IMR-90 (cell line): ENCODE data around the gene MYOM1. TPM values are rescaled to one million over a fixed set of nuclear protein-coding genes. Genes with fewer than 3 reads are reported as not detected.

Source experiments
- ATAC-seq: fragments of 200-7000 bp; cut with Tn5 transposase; 2 replicates; pipeline ENCODE4 v1.9.1; 2020; ENCODE audit warnings: low read depth, mild to moderate bottlenecking, moderate library complexity
- BruUV-seq: library from RNA; stranded (reverse); fragments of 400-500 nt; replicated peaks from 2 replicates; lab custom pipeline; 2021; lab: Mats Ljungman, UMichigan
- CTCF ChIA-PET: fragments of 300-600 bp; formaldehyde crosslinking; extraction: SDS; loops from one replicate; lab custom pipeline; 2021; ENCODE audit warnings: antibody characterized with exemption; lab: Yijun Ruan, JAX
- POLR2A ChIA-PET: fragments of 300-600 bp; sonication (Branson Sonifier 250); formaldehyde crosslinking; loops from one replicate; lab custom pipeline; 2022; ENCODE audit warnings: antibody characterized with exemption; ENCODE audit not compliant: unreplicated experiment; lab: Charles Lee
- DNase-seq: peaks from one replicate; pipeline ENCODE4 v3.0.0; 2013
- H2AFZ ChIP-seq: replicated peaks from 2 replicates; pipeline ENCODE3; 2013; ENCODE audit warnings: low read length, mild to moderate bottlenecking; ENCODE audit not compliant: poor library complexity
- H2AK5ac ChIP-seq: 2 replicates; pipeline ENCODE4 v1.6.1; 2013; ENCODE audit warnings: low read depth, low read length, inconsistent platforms
- H2AK9ac ChIP-seq: replicated peaks from 2 replicates; pipeline ENCODE3; 2013; ENCODE audit warnings: mild to moderate bottlenecking, low read depth, low read length, moderate library complexity; ENCODE audit not compliant: poor library complexity
- H2BK120ac ChIP-seq: 2 replicates; pipeline ENCODE4 v1.6.1; 2013; ENCODE audit warnings: low read depth, low read length, inconsistent platforms
- H2BK15ac ChIP-seq: 3 replicates; pipeline ENCODE4 v1.6.1; 2013; ENCODE audit warnings: low read depth, low read length, inconsistent platforms
- H2BK20ac ChIP-seq: 2 replicates; pipeline ENCODE4 v1.6.1; 2013; ENCODE audit warnings: low read depth, mild to moderate bottlenecking, inconsistent platforms, low read length, moderate library complexity
- H2BK5ac ChIP-seq: 2 replicates; pipeline ENCODE4 v1.6.1; 2013; ENCODE audit warnings: mild to moderate bottlenecking, low read depth, low read length, inconsistent platforms; ENCODE audit not compliant: poor library complexity, severe bottlenecking
- H3K14ac ChIP-seq: replicated peaks from 2 replicates; pipeline ENCODE4 v1.6.1; 2013; ENCODE audit warnings: low read depth, low read length, inconsistent platforms
- H3K18ac ChIP-seq: 2 replicates; pipeline ENCODE4 v1.6.1; 2013; ENCODE audit warnings: low read depth, low read length, control low read depth
- H3K23ac ChIP-seq: 2 replicates; pipeline ENCODE4 v1.6.1; 2013; ENCODE audit warnings: low read depth, low read length, inconsistent platforms
- H3K27ac ChIP-seq: 2 replicates; pipeline ENCODE4 v1.5.1; 2013; ENCODE audit warnings: mild to moderate bottlenecking, control low read depth, low read length; ENCODE audit not compliant: insufficient read depth
- H3K27me3 ChIP-seq: 2 replicates; pipeline ENCODE4 v1.6.1; 2013; ENCODE audit warnings: low read length; ENCODE audit not compliant: control insufficient read depth, insufficient read depth
- H3K36me3 ChIP-seq: 2 replicates; pipeline ENCODE4 v1.6.1; 2013; ENCODE audit warnings: low read length, mixed read lengths; ENCODE audit not compliant: control insufficient read depth, insufficient read depth
- H3K4ac ChIP-seq: 2 replicates; pipeline ENCODE4 v1.6.1; 2013; ENCODE audit warnings: low read depth, low read length, inconsistent platforms
- H3K4me1 ChIP-seq: 2 replicates; pipeline ENCODE4 v1.6.1; 2013; ENCODE audit warnings: low read length, mixed read lengths; ENCODE audit not compliant: control insufficient read depth, insufficient read depth
- H3K4me2 ChIP-seq: 2 replicates; pipeline ENCODE4 v1.6.1; 2013; ENCODE audit warnings: low read depth, mild to moderate bottlenecking, control low read depth, low read length, moderate library complexity
- H3K4me3 ChIP-seq: 2 replicates; pipeline ENCODE4 v1.5.1; 2013; ENCODE audit warnings: low read depth, mild to moderate bottlenecking, control low read depth, low read length, moderate library complexity; ENCODE audit not compliant: insufficient read depth
- H3K56ac ChIP-seq: 2 replicates; pipeline ENCODE4 v1.6.1; 2013; ENCODE audit warnings: low read length, inconsistent platforms; ENCODE audit not compliant: insufficient read depth; ENCODE audit errors: extremely low read depth
- H3K79me1 ChIP-seq, 2 experiments: 2 replicates each; pipeline ENCODE4 v1.6.1; 2013; ENCODE audit warnings: low read length in 2 of 2, inconsistent platforms in 1 of 2, low read depth in 1 of 2
- H3K9ac ChIP-seq: 2 replicates; pipeline ENCODE4 v1.6.1; 2013; ENCODE audit warnings: low read depth, low read length, control low read depth
- H3K9me1 ChIP-seq: 2 replicates; pipeline ENCODE4 v1.6.1; 2013; ENCODE audit warnings: low read length, inconsistent platforms; ENCODE audit not compliant: insufficient read depth
- H3K9me3 ChIP-seq: 2 replicates; pipeline ENCODE4 v1.6.1; 2013; ENCODE audit warnings: low read length; ENCODE audit not compliant: control insufficient read depth, insufficient read depth
- H4K20me1 ChIP-seq: 2 replicates; pipeline ENCODE4 v1.6.1; 2013; ENCODE audit warnings: low read length, inconsistent platforms; ENCODE audit not compliant: insufficient read depth
- H4K5ac ChIP-seq: 2 replicates; pipeline ENCODE4 v1.6.1; 2013; ENCODE audit warnings: mild to moderate bottlenecking, low read depth, low read length, control low read depth
- H4K8ac ChIP-seq, 2 experiments: 2 replicates each; pipeline ENCODE4 v1.6.1; 2013; ENCODE audit warnings: low read depth in 2 of 2, low read length in 2 of 2, control low read depth in 1 of 2, inconsistent platforms in 1 of 2
- H4K91ac ChIP-seq: 2 replicates; pipeline ENCODE4 v1.6.1; 2013; ENCODE audit warnings: low read depth, low read length, inconsistent platforms; ENCODE audit not compliant: insufficient read depth
- BHLHE40 ChIP-seq: fragments of 150-350 bp; IDR thresholded peaks from 2 replicates; pipeline ENCODE4 v1.6.1; 2016; ENCODE audit warnings: mild to moderate bottlenecking, low read depth, low read length
- CEBPB ChIP-seq: IDR thresholded peaks from 2 replicates; pipeline ENCODE4 v1.6.1; 2012; ENCODE audit warnings: low read depth, low read length, improper control_type of control experiment
- CTCF ChIP-seq: conservative IDR thresholded peaks from 2 replicates; pipeline ENCODE4 v1.5.1; 2012; ENCODE audit warnings: mild to moderate bottlenecking, low read depth, low read length, improper control_type of control experiment
- FOS ChIP-seq: fragments of 150-350 bp; IDR thresholded peaks from 2 replicates; pipeline ENCODE4 v1.6.1; 2016; ENCODE audit warnings: low read depth, low read length
- MAZ ChIP-seq: IDR thresholded peaks from 2 replicates; pipeline ENCODE4 v1.6.1; 2012; ENCODE audit warnings: low read depth, mild to moderate bottlenecking, low read length, improper control_type of control experiment, moderate library complexity, borderline replicate concordance
- POLR2A ChIP-seq: IDR thresholded peaks from 2 replicates; pipeline ENCODE4 v1.6.1; 2012; ENCODE audit warnings: mild to moderate bottlenecking, low read depth, low read length
- WGBS, 2 experiments: methylation state at CpG; one replicate each; pipeline versions ENCODE4 v1.1.5 to v1.1.7; 2013; ENCODE audit warnings: missing lambda C conversion rate in 2 of 2; ENCODE audit not compliant: insufficient read length in 1 of 2; ENCODE audit errors: extremely low coverage in 2 of 2; 5-methylcytosine and 5-hydroxymethylcytosine counted together
- dilution Hi-C: fragments of 300-500 bp; cut with HindIII; formaldehyde crosslinking; loops from one replicate; pipeline ENCODE4 v1.14.3; 2018; ENCODE audit warnings: low sequenced_read_pairs; ENCODE audit not compliant: unreplicated experiment
- in situ Hi-C: fragments of 300-500 bp; cut with MboI; formaldehyde crosslinking; loops from 3 replicates; pipeline ENCODE4 v1.14.3; 2019; ENCODE audit warnings: low sequenced_read_pairs, inconsistent platforms, mixed read lengths
- intact Hi-C: fragments of 100-400 bp; cut with micrococcal nuclease; formaldehyde crosslinking; loops from 2 replicates; pipeline ENCODE4 v1.10.0; 2022
- polyA plus RNA-seq, 3 experiments: library from polyadenylated mRNA; depleted of rRNA; stranded (reverse); fragments of >200 nt; gene quantifications; 2 replicates each; pipeline ENCODE4 v1.2.3, GENCODE V29; 2012; ENCODE audit warnings: low replicate concordance in 1 of 3
- total RNA-seq: library from RNA; depleted of rRNA; stranded (reverse); fragments of >200 nt; gene quantifications from 2 replicates; pipeline ENCODE4 v1.2.3, GENCODE V29; 2012

Gene MYOM1
- total and polyA plus RNA-seq, 2 of the 4 experiments (the other 2 are of a cell fraction), result under 0.01 to 0.10 TPM

GRCh38 chr18:3250237-3251107 is 30.7 kb upstream of the MYOM1 start:
- peak; percentile 6; the same call in 1 of the 2 replicates for ATAC-seq

More at GRCh38 chr18:3250237-3251107, 30.7 kb upstream of the MYOM1 start:
- peak; percentile 84 for TF ChIP-seq FOS
- no peak for TF ChIP-seq CTCF
- peak; percentile 22; the same call in 1 of the 2 replicates for TF ChIP-seq POLR2A
- no peak for TF ChIP-seq MAZ
- no peak for TF ChIP-seq CEBPB
- 0 out of 2 replicates have a peak, but pooled peaks have one; percentile 36 for TF ChIP-seq BHLHE40
- Histone ChIP-seq H3K36me3 (peaks cover 20% of the 10 kb centered on the region), H3K23ac (peak overlapping the region; percentile 84; the same call in 1 of the 2 replicates), H2AFZ (no peak overlapping the region), H2BK20ac (peak overlapping the region; percentile 63; the same call in 1 of the 2 replicates), H3K27ac (peak overlapping the region; percentile 58; the same call in 1 of the 2 replicates), H3K4ac (peak overlapping the region; percentile 73; the same call in 1 of the 2 replicates), H3K9me3 (peaks cover 4% of the 10 kb centered on the region; the same call in 1 of the 2 replicates), H2AK9ac (no peak overlapping the region), H2BK5ac (peak overlapping the region; percentile 98), H3K9me1 (no peaks in the 10 kb centered on the region), H3K4me1 (peaks cover 15% of the 10 kb centered on the region), H3K18ac (peak overlapping the region; percentile 81; the same call in 1 of the 2 replicates), H3K9ac (peak overlapping the region; percentile 47; the same call in 1 of the 2 replicates), H3K27me3 (no peaks in the 10 kb centered on the region), H4K91ac (peak overlapping the region; percentile 68), H2AK5ac (peak overlapping the region; percentile 17; the same call in 1 of the 2 replicates), H4K20me1 (peaks cover 30% of the 10 kb centered on the region), H3K4me3 (no peak overlapping the region), H2BK15ac (0 out of 3 replicates have a peak overlapping the region, but pooled peaks have one; percentile 61), H3K14ac (peak overlapping the region; percentile 87), H3K79me1 (peaks cover 21 to 42% of the 10 kb centered on the region in 2 experiments), H2BK120ac (peak overlapping the region; percentile 76; the same call in 1 of the 2 replicates), H3K4me2 (peak overlapping the region; percentile 79), H3K56ac (peak overlapping the region; percentile 94), H4K8ac (peak overlapping the region; percentile 20 to 47; a peak in 3 of 4 replicates), H4K5ac (peak overlapping the region; percentile 90; the same call in 1 of the 2 replicates)
- in situ Hi-C loops (no loop called here), intact Hi-C loops (no loop called here), dilution Hi-C loops (no loop called here)
- ChIA-PET CTCF (no interaction called here), POLR2A (interaction anchor here (0.6 to 1.2 kb wide), 2 partner anchors 10 to 71 kb away, joined by 3 read pairs; no protein-coding TSS in a partner anchor)
- peak; percentile 80 for DNase-seq
- no CpG with 5 or more reads among the region's 6 CpGs for WGBS, 2 experiments
- BruUV-seq, result TSS peak; percentile 87
